IPS-18a (cell line): ENCODE measurements around the gene SERPINB1.

Source experiments
- H3K27ac ChIP-seq: one replicate; pipeline ENCODE4 v1.5.1; 2013; ENCODE audit warnings: low read length
- H3K27me3 ChIP-seq: one replicate; pipeline ENCODE4 v1.6.1; 2013; ENCODE audit warnings: mild to moderate bottlenecking, low read length; ENCODE audit not compliant: control insufficient read depth, insufficient read depth
- H3K36me3 ChIP-seq: one replicate; pipeline ENCODE4 v1.6.1; 2013; ENCODE audit warnings: low read depth, low read length; ENCODE audit not compliant: control insufficient read depth
- H3K4me1 ChIP-seq: one replicate; pipeline ENCODE4 v1.6.1; 2013; ENCODE audit warnings: low read depth, low read length; ENCODE audit not compliant: control insufficient read depth
- H3K4me3 ChIP-seq: one replicate; pipeline ENCODE4 v1.5.1; 2013; ENCODE audit warnings: low read length
- H3K9ac ChIP-seq: one replicate; pipeline ENCODE4 v1.6.1; 2013; ENCODE audit warnings: mild to moderate bottlenecking, low read length, moderate library complexity
- H3K9me3 ChIP-seq: one replicate; pipeline ENCODE4 v1.6.1; 2013; ENCODE audit warnings: low read depth, low read length; ENCODE audit not compliant: control insufficient read depth

Gene SERPINB1

DNA sequence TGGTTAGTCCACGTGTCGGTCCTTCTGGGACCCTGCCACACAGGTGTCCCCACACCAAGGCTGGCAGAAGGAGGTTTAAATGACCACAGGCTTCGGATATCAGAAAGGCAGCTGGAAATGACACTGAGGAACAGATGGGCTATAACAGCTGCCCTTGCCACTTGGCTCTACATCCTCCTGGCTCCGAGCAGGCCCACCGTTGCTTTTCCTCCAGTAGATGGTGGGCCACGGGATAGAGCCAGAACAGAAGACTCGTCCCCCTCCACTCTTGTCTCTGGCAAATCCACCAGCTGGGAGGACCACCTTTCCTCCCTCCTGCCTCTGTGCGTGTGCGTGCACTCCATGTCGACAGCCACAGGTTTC, 58.9 kb downstream of the SERPINB1 start:
- peaks cover 20% of the 10 kb centered on the region for H3K36me3 ChIP-seq
- no peaks in the 10 kb centered on the region for H3K9me3 ChIP-seq
- peaks cover 3% of the 10 kb centered on the region for H3K4me1 ChIP-seq
- no peak overlapping the region for H3K9ac ChIP-seq
- H3K27ac ChIP-seq, result no peak overlapping the region
- H3K4me3 ChIP-seq, result no peak overlapping the region
- no peaks in the 10 kb centered on the region for H3K27me3 ChIP-seq

DNA sequence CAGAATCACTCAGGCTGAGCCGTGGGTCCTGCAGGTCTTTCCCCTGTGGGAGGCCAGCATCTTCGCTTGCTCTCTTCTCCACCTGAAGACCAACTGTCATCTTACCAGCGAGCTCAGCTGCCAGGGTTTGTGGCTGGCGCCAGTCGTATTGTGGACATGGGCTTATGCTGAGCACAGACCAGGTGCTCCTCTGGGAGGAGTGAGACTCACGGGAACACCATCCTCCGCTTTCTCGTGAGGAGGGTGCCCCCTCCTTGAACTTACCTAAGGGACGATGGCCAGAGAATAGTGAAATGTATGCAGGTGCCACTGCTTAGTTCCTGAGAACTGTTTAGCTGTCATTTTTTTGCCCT, 59.3 kb downstream of the SERPINB1 start:
- Histone ChIP-seq H3K36me3 (peaks cover 20% of the 10 kb centered on the region), H3K9ac (no peak overlapping the region), H3K27me3 (no peaks in the 10 kb centered on the region), H3K9me3 (no peaks in the 10 kb centered on the region), H3K4me3 (no peak overlapping the region), H3K4me1 (peaks cover 3% of the 10 kb centered on the region), H3K27ac (no peak overlapping the region)
